ENCODE measurements around the gene KIAA1671.

DNA sequence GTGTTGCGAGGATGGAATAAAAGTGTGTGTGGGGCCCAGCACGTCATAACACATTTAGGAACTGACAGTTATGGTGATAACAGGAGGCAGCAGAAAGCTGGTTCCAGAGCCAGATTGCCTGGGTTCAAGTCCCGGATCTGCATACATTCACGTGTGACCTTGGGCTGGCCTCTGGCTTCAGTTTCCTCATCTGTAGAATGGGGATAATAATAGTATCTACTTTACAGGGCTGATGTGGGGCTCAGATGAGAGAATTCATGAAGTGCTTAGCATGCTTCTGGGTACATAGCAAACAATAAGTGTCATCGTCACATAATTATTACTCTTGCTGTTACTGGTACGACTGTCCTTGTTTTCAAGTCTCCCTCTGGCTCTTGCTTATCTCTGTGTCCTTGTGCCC is 97.3 kb downstream of the KIAA1671 start:
- TF ChIP-seq, protein P1, sequence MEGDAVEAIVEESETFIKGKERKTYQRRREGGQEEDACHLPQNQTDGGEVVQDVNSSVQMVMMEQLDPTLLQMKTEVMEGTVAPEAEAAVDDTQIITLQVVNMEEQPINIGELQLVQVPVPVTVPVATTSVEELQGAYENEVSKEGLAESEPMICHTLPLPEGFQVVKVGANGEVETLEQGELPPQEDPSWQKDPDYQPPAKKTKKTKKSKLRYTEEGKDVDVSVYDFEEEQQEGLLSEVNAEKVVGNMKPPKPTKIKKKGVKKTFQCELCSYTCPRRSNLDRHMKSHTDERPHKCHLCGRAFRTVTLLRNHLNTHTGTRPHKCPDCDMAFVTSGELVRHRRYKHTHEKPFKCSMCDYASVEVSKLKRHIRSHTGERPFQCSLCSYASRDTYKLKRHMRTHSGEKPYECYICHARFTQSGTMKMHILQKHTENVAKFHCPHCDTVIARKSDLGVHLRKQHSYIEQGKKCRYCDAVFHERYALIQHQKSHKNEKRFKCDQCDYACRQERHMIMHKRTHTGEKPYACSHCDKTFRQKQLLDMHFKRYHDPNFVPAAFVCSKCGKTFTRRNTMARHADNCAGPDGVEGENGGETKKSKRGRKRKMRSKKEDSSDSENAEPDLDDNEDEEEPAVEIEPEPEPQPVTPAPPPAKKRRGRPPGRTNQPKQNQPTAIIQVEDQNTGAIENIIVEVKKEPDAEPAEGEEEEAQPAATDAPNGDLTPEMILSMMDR (IDR thresholded peaks at IDR 0.05): no peak
- no peak for TF ChIP-seq POLR2AphosphoS5 (IDR thresholded peaks at IDR 0.05)
- TF ChIP-seq POLR2A (IDR thresholded peaks at IDR 0.05; ENCODE audit: low read depth): no peak

Measured in esophagus muscularis mucosa (tissue), 3 donors.